Testis (tissue), 3 donors: ENCODE results near the gene COPG2. TPM values are rescaled to one million over a fixed set of nuclear protein-coding genes. Genes with fewer than 3 reads are reported as not detected.
A peak's percentile ranks its signal among the peaks of the same experiment; 100 is the strongest.

Experiments
- DNase-seq: peaks from one replicate; pipeline ENCODE4 v3.0.0-alpha.2; 2019
- H3K27ac ChIP-seq, 2 donors: fragments of 200-600 bp; sonication (generic); one replicate each; pipeline ENCODE4 v1.5.1; 2019
- H3K27me3 ChIP-seq: fragments of 200-600 bp; sonication (generic); one replicate; pipeline ENCODE4 v1.5.1; 2019
- H3K36me3 ChIP-seq: fragments of 200-600 bp; sonication (generic); one replicate; pipeline ENCODE4 v1.5.1; 2017; ENCODE audit warnings: low read depth; ENCODE audit errors: missing control alignments
- H3K4me1 ChIP-seq: fragments of 200-600 bp; sonication (generic); one replicate; pipeline ENCODE4 v1.5.1; 2019
- H3K4me3 ChIP-seq, 2 donors: fragments of 200-600 bp; sonication (generic); one replicate each; pipeline ENCODE4 v1.5.1; 2017 to 2019
- H3K9me3 ChIP-seq: fragments of 200-600 bp; sonication (generic); one replicate; pipeline ENCODE4 v1.5.1; 2017
- POLR2A ChIP-seq: fragments of 450-650 bp; IDR thresholded peaks from one replicate; pipeline ENCODE4 v1.6.1; 2017; ENCODE audit warnings: antibody characterized with exemption, mild to moderate bottlenecking, moderate library complexity
- WGBS, 2 donors: methylation state at CpG; one replicate each; pipeline ENCODE4 v1.1.5; 2018; 5-methylcytosine and 5-hydroxymethylcytosine counted together
- intact Hi-C: fragments of 100-400 bp; cut with DNase I; formaldehyde crosslinking; loops from one replicate; pipeline ENCODE4 v1.15.1; 2023; ENCODE audit warnings: low total_unique reads
- polyA plus RNA-seq: library from polyadenylated mRNA; stranded (reverse); fragments of 350-450 nt; fragmentation: Illumina TruSeq; extraction: RNeasy Lipid Tissue Mini Kit (QIAGEN cat#74804); gene quantifications from one replicate; pipeline ENCODE4 v1.2.3, GENCODE V29; 2014; ENCODE audit warnings: low read depth, low replicate concordance; ENCODE audit not compliant: insufficient read depth
- total RNA-seq, 2 donors: library from RNA; depleted of rRNA; stranded (reverse); fragments of >200 nt; gene quantifications; one replicate each; pipeline ENCODE4 v1.2.3, GENCODE V29; 2016
- TF ChIP-seq, protein P1 (sequence below), 3 experiments: fragments of 450-650 bp in 2 of 3; fragments of 200-600 bp in 1 of 3; sonication (generic) in 1 of 3; IDR thresholded peaks; one replicate each; pipeline ENCODE4 v1.5.1; 2016 to 2019; ENCODE audit warnings: antibody characterized with exemption in 3 of 3, mild to moderate bottlenecking in 2 of 3, moderate library complexity in 1 of 3

The COPG2 gene
- total and polyA plus RNA-seq, 3 donors from 2014 or later, result 41.8 to 51.0 (median 44.2) TPM

GRCh38 chr7:130673066-130673465 is 4.5 kb upstream of the COPG2 start:
- intact Hi-C loops, result no loop called here
- DNase-seq, result no peak
- H3K9me3 ChIP-seq, result no peaks in the 10 kb centered on the region
- H3K36me3 ChIP-seq, result no peaks in the 10 kb centered on the region
- no peak overlapping the region for H3K4me3 ChIP-seq
- no peak overlapping the region for H3K27ac ChIP-seq
- TF ChIP-seq, protein P1, sequence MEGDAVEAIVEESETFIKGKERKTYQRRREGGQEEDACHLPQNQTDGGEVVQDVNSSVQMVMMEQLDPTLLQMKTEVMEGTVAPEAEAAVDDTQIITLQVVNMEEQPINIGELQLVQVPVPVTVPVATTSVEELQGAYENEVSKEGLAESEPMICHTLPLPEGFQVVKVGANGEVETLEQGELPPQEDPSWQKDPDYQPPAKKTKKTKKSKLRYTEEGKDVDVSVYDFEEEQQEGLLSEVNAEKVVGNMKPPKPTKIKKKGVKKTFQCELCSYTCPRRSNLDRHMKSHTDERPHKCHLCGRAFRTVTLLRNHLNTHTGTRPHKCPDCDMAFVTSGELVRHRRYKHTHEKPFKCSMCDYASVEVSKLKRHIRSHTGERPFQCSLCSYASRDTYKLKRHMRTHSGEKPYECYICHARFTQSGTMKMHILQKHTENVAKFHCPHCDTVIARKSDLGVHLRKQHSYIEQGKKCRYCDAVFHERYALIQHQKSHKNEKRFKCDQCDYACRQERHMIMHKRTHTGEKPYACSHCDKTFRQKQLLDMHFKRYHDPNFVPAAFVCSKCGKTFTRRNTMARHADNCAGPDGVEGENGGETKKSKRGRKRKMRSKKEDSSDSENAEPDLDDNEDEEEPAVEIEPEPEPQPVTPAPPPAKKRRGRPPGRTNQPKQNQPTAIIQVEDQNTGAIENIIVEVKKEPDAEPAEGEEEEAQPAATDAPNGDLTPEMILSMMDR (IDR thresholded peaks at IDR 0.05), result no peak
- TF ChIP-seq POLR2A, result no peak
- H3K4me1 ChIP-seq, result no peaks in the 10 kb centered on the region
- H3K27me3 ChIP-seq, result no peaks in the 10 kb centered on the region

- 50 to 69% methylated on average over 4 of the region's 4 CpGs for WGBS, 2 donors
- Histone ChIP-seq H3K27ac (no peak overlapping the region), H3K27me3 (no peaks in the 10 kb centered on the region), H3K9me3 (no peaks in the 10 kb centered on the region), H3K4me3 (no peak overlapping the region), H3K4me1 (no peaks in the 10 kb centered on the region), H3K36me3 (no peaks in the 10 kb centered on the region)
- no peak for DNase-seq
- TF ChIP-seq, protein P1 (IDR thresholded peaks at IDR 0.05), result no peak
- no peak for TF ChIP-seq POLR2A
- intact Hi-C loops, result no loop called here
These were observed 3.6 kb upstream of the COPG2 start for GRCh38 chr7:130672146-130672545.

GRCh38 chr7:130669085-130669700 is 645 bp upstream of the COPG2 start:
- 10 to 15% methylated on average over 8 to 12 of the region's 12 CpGs for WGBS, 2 donors
- Histone ChIP-seq H3K27me3 (no peaks in the 10 kb centered on the region), H3K27ac (peak overlapping the region; percentile 87 to 91), H3K4me3 (peak overlapping the region; percentile 69 to 89), H3K9me3 (no peaks in the 10 kb centered on the region), H3K36me3 (no peaks in the 10 kb centered on the region), H3K4me1 (no peaks in the 10 kb centered on the region)
- intact Hi-C loops, result no loop called here
- DNase-seq, result no peak
- TF ChIP-seq, protein P1 (IDR thresholded peaks at IDR 0.05), result no peak
- TF ChIP-seq POLR2A, result no peak

- H3K4me3 ChIP-seq, result peak overlapping the region; percentile 69 to 89
- no peaks in the 10 kb centered on the region for H3K4me1 ChIP-seq
- H3K27ac ChIP-seq, result peak overlapping the region; percentile 71 to 91
- 5% methylated on average over 18 to 19 of the region's 19 CpGs for WGBS, 2 donors
- H3K27me3 ChIP-seq, result no peaks in the 10 kb centered on the region
- DNase-seq, result no peak
- H3K36me3 ChIP-seq, result no peaks in the 10 kb centered on the region
- TF ChIP-seq POLR2A, result no peak
- TF ChIP-seq, protein P1 (IDR thresholded peaks at IDR 0.05), result no peak
- H3K9me3 ChIP-seq, result no peaks in the 10 kb centered on the region
- intact Hi-C loops, result no loop called here
These were observed 823 bp downstream of the COPG2 start for GRCh38 chr7:130667593-130668257.

GRCh38 chr7:130662426-130662825 is 6.1 kb downstream of the COPG2 start:
- no peak for DNase-seq
- 93 to 96% methylated on average over 2 of the region's 2 CpGs for WGBS, 2 donors
- H3K9me3 ChIP-seq, result no peaks in the 10 kb centered on the region
- TF ChIP-seq, protein P1 (IDR thresholded peaks at IDR 0.05), result no peak
- TF ChIP-seq POLR2A, result no peak
- H3K27ac ChIP-seq, result no peak overlapping the region
- H3K27me3 ChIP-seq, result no peaks in the 10 kb centered on the region
- no peaks in the 10 kb centered on the region for H3K4me1 ChIP-seq
- no peak overlapping the region for H3K4me3 ChIP-seq
- no peaks in the 10 kb centered on the region for H3K36me3 ChIP-seq
- intact Hi-C loops, result no loop called here
